ENCODE results near the gene SLC22A23. TPM values are rescaled to one million over a fixed set of nuclear protein-coding genes. Genes with fewer than 3 reads are reported as not detected.

Gene SLC22A23
- total RNA-seq, 1 experiment from 2014 or later = 5.7 TPM

- Histone ChIP-seq H2AFZ (ENCODE audit: low read length) (no peak overlapping the region), H3K36me3 (ENCODE audit: low read depth, low read length) (no peaks in the 10 kb centered on the region), H3F3A (ENCODE audit: low read length, unreplicated experiment) (no peaks in the 10 kb centered on the region), H3K4me2 (ENCODE audit: low read length) (no peak overlapping the region), H3K79me2 (ENCODE audit: low read length) (no peaks in the 10 kb centered on the region), H3K27me3 (ENCODE audit: low read length) (no peaks in the 10 kb centered on the region), H3K4me3 (ENCODE audit: low read length) (no peak overlapping the region), H3K9me3 (ENCODE audit: low read length) (no peaks in the 10 kb centered on the region), H4K20me1 (ENCODE audit: low read length) (no peaks in the 10 kb centered on the region), H3K9me2 (replicated peaks; ENCODE audit: low read length) (no peaks in the 10 kb centered on the region), H3K27ac (ENCODE audit: low read length) (no peak overlapping the region), H3K9ac (ENCODE audit: low read length) (peak overlapping the region; percentile 58), H3K4me1 (ENCODE audit: insufficient read depth, low read length) (peaks cover 18% of the 10 kb centered on the region)
- no peak for TF ChIP-seq EZH2phosphoT487 (IDR thresholded peaks at IDR 0.05; ENCODE audit: borderline replicate concordance, low read length)
- no peak for TF ChIP-seq EZH2 (IDR thresholded peaks at IDR 0.05; ENCODE audit: low read length, unreplicated experiment)
- intact Hi-C loops (cut with micrococcal nuclease) = loop anchor here (5.0 kb wide), 1 partner anchor 161 kb away; the partner anchor contains the start of gene SLC22A23
- DNase-seq (no peak), ATAC-seq (no peak)
- ChIA-PET CTCF (no interaction called here), POLR2A (ENCODE audit: unreplicated experiment) (interaction anchor here (1.0 kb wide), 1 partner anchor 147 kb away, joined by 13 read pairs; no protein-coding TSS in a partner anchor)
- no TSS peak for BruUV-seq (replicated peaks)
Measured at GRCh38 chr6:3296078-3296477, 160.8 kb downstream of the SLC22A23 start.

- H3F3A ChIP-seq (ENCODE audit: low read length, unreplicated experiment) = no peaks in the 10 kb centered on the region
- intact Hi-C loops (cut with micrococcal nuclease) = loop anchor here (5.0 kb wide), 1 partner anchor 162 kb away; the partner anchor contains the start of gene SLC22A23
- H3K4me2 ChIP-seq (ENCODE audit: low read length) = no peak overlapping the region
- H3K9me3 ChIP-seq (ENCODE audit: low read length) = no peaks in the 10 kb centered on the region
- H2AFZ ChIP-seq (ENCODE audit: low read length) = no peak overlapping the region
- no peaks in the 10 kb centered on the region for H4K20me1 ChIP-seq (ENCODE audit: low read length)
- H3K4me1 ChIP-seq (ENCODE audit: insufficient read depth, low read length) = peaks cover 18% of the 10 kb centered on the region
- H3K27ac ChIP-seq (ENCODE audit: low read length) = no peak overlapping the region
- H3K4me3 ChIP-seq (ENCODE audit: low read length) = no peak overlapping the region
- TF ChIP-seq CTCF (conservative IDR thresholded peaks at IDR 0.05; ENCODE audit: low read depth, low read length) (peak; percentile 41), EZH2 (IDR thresholded peaks at IDR 0.05; ENCODE audit: low read length, unreplicated experiment) (no peak), EZH2phosphoT487 (IDR thresholded peaks at IDR 0.05; ENCODE audit: borderline replicate concordance, low read length) (no peak)
- ATAC-seq (no peak; the same call in 1 of the 2 replicates), DNase-seq (peak; percentile 20)
- no peaks in the 10 kb centered on the region for H3K9me2 ChIP-seq (replicated peaks; ENCODE audit: low read length)
- BruUV-seq (replicated peaks) = no TSS peak
- H3K9ac ChIP-seq (ENCODE audit: low read length) = no peak overlapping the region
- POLR2A ChIA-PET (ENCODE audit: unreplicated experiment) = no interaction called here
- CTCF ChIA-PET = no interaction called here
- no peaks in the 10 kb centered on the region for H3K27me3 ChIP-seq (ENCODE audit: low read length)
- no peaks in the 10 kb centered on the region for H3K36me3 ChIP-seq (ENCODE audit: low read depth, low read length)
- no peaks in the 10 kb centered on the region for H3K79me2 ChIP-seq (ENCODE audit: low read length)
Measured at GRCh38 chr6:3294921-3295871, 161.7 kb downstream of the SLC22A23 start.

- Histone ChIP-seq H3K9ac (ENCODE audit: low read length) (no peak overlapping the region), H2AFZ (ENCODE audit: low read length) (no peak overlapping the region), H3K4me1 (ENCODE audit: insufficient read depth, low read length) (peaks cover 18% of the 10 kb centered on the region), H3K9me2 (replicated peaks; ENCODE audit: low read length) (no peaks in the 10 kb centered on the region), H3K27ac (ENCODE audit: low read length) (no peak overlapping the region), H3K4me2 (ENCODE audit: low read length) (no peak overlapping the region), H3K4me3 (ENCODE audit: low read length) (no peak overlapping the region), H3K27me3 (ENCODE audit: low read length) (no peaks in the 10 kb centered on the region), H3K9me3 (ENCODE audit: low read length) (no peaks in the 10 kb centered on the region), H4K20me1 (ENCODE audit: low read length) (no peaks in the 10 kb centered on the region), H3K79me2 (ENCODE audit: low read length) (no peaks in the 10 kb centered on the region), H3F3A (ENCODE audit: low read length, unreplicated experiment) (no peaks in the 10 kb centered on the region), H3K36me3 (ENCODE audit: low read depth, low read length) (no peaks in the 10 kb centered on the region)
- no peak for DNase-seq
- ChIA-PET POLR2A (ENCODE audit: unreplicated experiment) (no interaction called here), CTCF (no interaction called here)
- no peak for ATAC-seq
- TF ChIP-seq EZH2 (IDR thresholded peaks at IDR 0.05; ENCODE audit: low read length, unreplicated experiment) = no peak
- TF ChIP-seq CTCF (conservative IDR thresholded peaks at IDR 0.05; ENCODE audit: low read depth, low read length) = no peak
- TF ChIP-seq EZH2phosphoT487 (IDR thresholded peaks at IDR 0.05; ENCODE audit: borderline replicate concordance, low read length) = no peak
- BruUV-seq (replicated peaks) = no TSS peak
- intact Hi-C loops (cut with micrococcal nuclease) = no loop called here
Measured at GRCh38 chr6:3294396-3294795, 162.5 kb downstream of the SLC22A23 start.

Measured in PC-3 (cell line).